ENCODE measurements around the gene ADCY1. TPM values are rescaled to one million over a fixed set of nuclear protein-coding genes. Genes with fewer than 3 reads are reported as not detected.
A peak's percentile ranks its signal among the peaks of the same experiment; 100 is the strongest.

The ADCY1 gene
- total and polyA plus RNA-seq, 3 donors from 2014 or later, result 6.6 to 14.1 (median 13.7) TPM

DNA sequence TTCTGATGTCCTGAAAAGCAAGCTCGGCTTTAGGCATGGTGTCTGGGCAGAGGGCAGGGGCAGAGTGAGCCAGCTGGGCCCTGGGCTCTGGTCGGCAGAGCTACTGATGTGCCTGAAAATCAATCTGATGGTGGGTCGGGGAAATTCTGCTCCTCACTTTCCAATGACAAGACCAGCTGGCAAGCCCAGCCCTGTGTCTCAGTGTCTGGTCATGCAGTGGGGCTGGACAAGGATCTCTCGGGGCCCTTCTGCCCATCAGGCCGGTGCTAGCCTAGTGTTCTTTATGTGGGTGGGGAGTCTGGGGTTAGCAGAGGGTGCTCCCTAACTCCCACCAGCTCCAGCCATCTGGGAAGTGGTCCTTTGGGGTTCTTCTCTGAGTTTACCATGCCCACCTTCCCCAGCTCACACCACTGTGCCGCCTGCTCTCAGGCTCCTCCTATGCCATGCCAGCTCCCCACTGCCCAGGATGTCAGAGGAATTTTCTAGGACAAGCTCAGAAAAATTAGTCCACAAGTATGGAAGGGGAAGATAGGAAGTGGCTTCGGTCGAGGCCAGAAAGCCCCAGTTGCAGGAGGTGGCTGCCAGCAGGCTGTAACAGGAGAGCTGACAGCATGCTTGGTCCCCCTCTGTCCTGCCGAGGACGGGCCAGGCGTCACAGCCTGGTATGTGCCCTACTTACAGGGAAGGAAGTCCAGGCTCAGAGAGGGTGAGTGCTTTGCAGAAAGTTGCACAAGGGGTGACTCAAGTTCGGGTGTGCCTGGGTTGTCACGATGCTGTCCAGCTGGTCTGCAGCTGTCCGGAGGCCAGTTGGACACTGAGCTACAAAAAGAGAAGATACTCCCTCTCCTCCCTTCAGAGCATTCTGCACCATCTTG is 135.2 kb downstream of the ADCY1 start:
- 79 to 81% methylated on average over 13 to 14 of the region's 14 CpGs for WGBS, 2 donors
- H3K36me3 ChIP-seq (ENCODE audit: low read depth, missing control alignments), result no peaks in the 10 kb centered on the region

DNA sequence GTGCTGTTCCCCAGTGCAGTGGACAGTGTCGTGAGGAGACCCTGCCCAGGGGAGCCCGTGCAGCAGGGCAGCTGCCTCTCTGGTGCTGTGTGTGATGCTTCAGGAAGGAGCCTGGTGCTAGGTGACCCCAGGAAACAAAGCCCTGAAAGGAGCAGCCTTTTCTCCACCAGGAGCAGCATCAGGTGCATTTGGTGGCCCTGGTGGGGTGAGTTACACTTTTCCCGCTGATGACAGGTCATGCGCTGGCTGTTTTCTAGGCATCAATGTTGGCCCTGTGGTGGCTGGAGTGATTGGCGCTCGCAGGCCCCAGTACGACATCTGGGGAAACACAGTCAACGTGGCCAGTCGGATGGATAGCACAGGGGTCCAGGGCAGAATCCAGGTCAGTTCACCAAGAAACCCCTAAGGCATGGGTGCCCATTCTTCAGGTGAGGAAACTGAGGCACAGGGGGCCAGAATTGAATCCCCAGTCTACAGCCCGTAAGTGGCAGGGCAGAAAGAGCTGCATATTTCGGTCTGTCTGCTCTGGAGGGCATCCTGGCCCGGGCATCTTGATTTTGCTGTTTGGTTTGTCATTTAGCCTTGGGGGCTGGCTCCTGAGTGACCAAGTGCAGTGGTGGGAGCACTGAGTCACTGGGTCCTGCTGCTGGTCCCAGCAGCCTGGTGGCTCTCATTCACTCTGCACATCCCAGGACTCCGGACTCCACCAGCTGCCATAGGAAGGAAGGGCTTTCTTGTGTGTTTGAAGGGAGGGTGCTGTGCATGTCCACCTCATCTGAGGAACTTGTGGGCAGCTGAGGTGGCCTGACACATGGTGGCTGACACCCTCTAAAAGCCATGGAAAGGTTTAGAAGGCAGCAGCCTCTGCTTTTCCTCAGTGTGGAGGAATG is 136.3 kb downstream of the ADCY1 start:
- TF ChIP-seq POLR2A (IDR thresholded peaks at IDR 0.05), result no peak
- TF ChIP-seq, protein P1, sequence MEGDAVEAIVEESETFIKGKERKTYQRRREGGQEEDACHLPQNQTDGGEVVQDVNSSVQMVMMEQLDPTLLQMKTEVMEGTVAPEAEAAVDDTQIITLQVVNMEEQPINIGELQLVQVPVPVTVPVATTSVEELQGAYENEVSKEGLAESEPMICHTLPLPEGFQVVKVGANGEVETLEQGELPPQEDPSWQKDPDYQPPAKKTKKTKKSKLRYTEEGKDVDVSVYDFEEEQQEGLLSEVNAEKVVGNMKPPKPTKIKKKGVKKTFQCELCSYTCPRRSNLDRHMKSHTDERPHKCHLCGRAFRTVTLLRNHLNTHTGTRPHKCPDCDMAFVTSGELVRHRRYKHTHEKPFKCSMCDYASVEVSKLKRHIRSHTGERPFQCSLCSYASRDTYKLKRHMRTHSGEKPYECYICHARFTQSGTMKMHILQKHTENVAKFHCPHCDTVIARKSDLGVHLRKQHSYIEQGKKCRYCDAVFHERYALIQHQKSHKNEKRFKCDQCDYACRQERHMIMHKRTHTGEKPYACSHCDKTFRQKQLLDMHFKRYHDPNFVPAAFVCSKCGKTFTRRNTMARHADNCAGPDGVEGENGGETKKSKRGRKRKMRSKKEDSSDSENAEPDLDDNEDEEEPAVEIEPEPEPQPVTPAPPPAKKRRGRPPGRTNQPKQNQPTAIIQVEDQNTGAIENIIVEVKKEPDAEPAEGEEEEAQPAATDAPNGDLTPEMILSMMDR (IDR thresholded peaks at IDR 0.05), result no peak
- peak; percentile 8 for DNase-seq
- no peaks in the 10 kb centered on the region for H3K27me3 ChIP-seq
- H3K36me3 ChIP-seq (ENCODE audit: low read depth, missing control alignments), result no peaks in the 10 kb centered on the region
- no peaks in the 10 kb centered on the region for H3K9me3 ChIP-seq
- no peaks in the 10 kb centered on the region for H3K4me1 ChIP-seq
- intact Hi-C loops (cut with DNase I; ENCODE audit: low total_unique reads), result no loop called here
- WGBS, 2 donors, result 85 to 100% methylated on average over 6 to 13 of the region's 13 CpGs
- H3K4me3 ChIP-seq, result no peak overlapping the region
- H3K27ac ChIP-seq, result no peak overlapping the region

More for the DNA sequence above, 135.2 kb downstream of the ADCY1 start:
- H3K9me3 ChIP-seq, result no peaks in the 10 kb centered on the region
- intact Hi-C loops (cut with DNase I; ENCODE audit: low total_unique reads), result no loop called here
- no peak overlapping the region for H3K4me3 ChIP-seq
- no peaks in the 10 kb centered on the region for H3K4me1 ChIP-seq
- no peak overlapping the region for H3K27ac ChIP-seq
- H3K27me3 ChIP-seq, result no peaks in the 10 kb centered on the region
- DNase-seq, result peak; percentile 10
- TF ChIP-seq POLR2A (IDR thresholded peaks at IDR 0.05), result no peak
- TF ChIP-seq, protein P1 (IDR thresholded peaks at IDR 0.05), result no peak

DNA sequence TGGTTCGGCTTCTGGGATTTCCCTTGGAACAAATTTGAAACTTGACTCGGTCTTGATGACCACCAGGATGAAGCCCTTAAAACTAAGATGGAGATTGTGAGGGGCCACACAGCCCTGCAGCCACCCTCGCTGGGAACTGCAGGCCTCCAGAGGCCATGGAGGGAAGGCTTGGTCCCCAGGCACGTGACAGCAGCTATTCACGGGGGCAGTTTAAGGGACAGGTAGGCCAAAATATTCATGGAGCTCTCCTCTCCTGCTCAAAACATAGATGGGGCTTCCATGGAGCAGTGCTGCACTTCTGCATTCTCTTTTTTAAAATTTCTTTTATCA is 137.0 kb downstream of the ADCY1 start:
- H3K9me3 ChIP-seq, result no peaks in the 10 kb centered on the region
- H3K27me3 ChIP-seq, result no peaks in the 10 kb centered on the region
- no peak overlapping the region for H3K27ac ChIP-seq
- intact Hi-C loops (cut with DNase I; ENCODE audit: low total_unique reads), result no loop called here
- no peak overlapping the region for H3K4me3 ChIP-seq
- no peak for TF ChIP-seq POLR2A (IDR thresholded peaks at IDR 0.05)
- TF ChIP-seq, protein P1 (IDR thresholded peaks at IDR 0.05), result no peak
- WGBS, 2 donors, result 90 to 95% methylated on average over 3 to 5 of the region's 5 CpGs
- no peaks in the 10 kb centered on the region for H3K4me1 ChIP-seq
- DNase-seq, result no peak
- H3K36me3 ChIP-seq (ENCODE audit: low read depth, missing control alignments), result no peaks in the 10 kb centered on the region

DNA sequence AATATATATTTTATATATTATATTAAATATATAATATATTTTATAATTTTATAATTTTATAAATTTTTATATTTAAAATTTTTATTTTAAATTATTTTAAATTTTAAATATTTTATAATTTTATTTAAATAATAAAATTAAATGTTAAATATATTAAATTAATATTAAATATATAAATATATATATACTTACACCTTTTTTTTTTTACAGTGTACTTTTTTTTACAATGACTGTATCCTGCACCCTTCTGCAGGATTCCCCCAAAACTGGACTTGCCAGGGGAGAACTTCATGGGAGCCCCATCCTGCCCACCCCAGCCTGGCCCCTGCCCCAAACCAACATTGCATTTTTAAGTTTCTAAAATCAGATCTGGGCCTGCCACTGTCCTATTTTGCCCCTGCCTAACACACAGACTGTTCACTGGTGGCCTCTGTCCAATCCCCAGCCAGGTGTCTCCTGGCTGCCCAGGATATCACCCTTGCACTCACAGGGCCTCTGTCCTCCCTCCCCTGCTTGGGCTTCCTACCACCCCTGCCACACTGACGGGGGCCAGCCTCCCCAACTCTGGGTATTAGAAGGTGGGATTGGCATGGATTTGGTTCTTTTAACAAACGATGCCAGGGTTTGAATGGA is 138.0 kb downstream of the ADCY1 start:
- H3K4me3 ChIP-seq, result no peak overlapping the region
- DNase-seq, result no peak
- no peaks in the 10 kb centered on the region for H3K27me3 ChIP-seq
- no peaks in the 10 kb centered on the region for H3K4me1 ChIP-seq
- intact Hi-C loops (cut with DNase I; ENCODE audit: low total_unique reads), result no loop called here
- no peak for TF ChIP-seq POLR2A (IDR thresholded peaks at IDR 0.05)
- TF ChIP-seq, protein P1 (IDR thresholded peaks at IDR 0.05), result no peak
- WGBS, 2 donors, result 47 to 71% methylated on average over 1 to 2 of the region's 2 CpGs
- H3K27ac ChIP-seq, result no peak overlapping the region
- no peaks in the 10 kb centered on the region for H3K9me3 ChIP-seq
- no peaks in the 10 kb centered on the region for H3K36me3 ChIP-seq (ENCODE audit: low read depth, missing control alignments)
